Measurements from ENCODE around the gene MEX3D.
"Not testable (repeated sequence)": the region's sequence is repeated elsewhere in the genome, so short reads cannot be mapped to it uniquely, and the experiment has no call there.

MEX3D gene

GRCh38 chr19:1570836-1571235 is 2.7 kb upstream of the MEX3D start:
- no peak for DNase-seq

- no peak for DNase-seq
These were observed 1.9 kb upstream of the MEX3D start for GRCh38 chr19:1569997-1570396.

GRCh38 chr19:1567848-1568227 is 287 bp downstream of the MEX3D start:
- DNase-seq: no peak

GRCh38 chr19:1567116-1567847 is 843 bp downstream of the MEX3D start:
- DNase-seq: no peak

- DNase-seq: no peak
These were observed 1.6 kb downstream of the MEX3D start for GRCh38 chr19:1566392-1567115.

- no peak for DNase-seq
These were observed 4.9 kb downstream of the MEX3D start for GRCh38 chr19:1563251-1563650.

- no peak for DNase-seq
These were observed 6.8 kb downstream of the MEX3D start for GRCh38 chr19:1561236-1561842.

- no peak for DNase-seq
These were observed 7.7 kb downstream of the MEX3D start for GRCh38 chr19:1560286-1560882.

GRCh38 chr19:1558552-1558951 is 9.6 kb downstream of the MEX3D start:
- DNase-seq: no peak

GRCh38 chr19:1556390-1557070 is 11.6 kb downstream of the MEX3D start:
- DNase-seq: no peak

GRCh38 chr19:1555487-1556389 is 12.4 kb downstream of the MEX3D start:
- DNase-seq: no peak

- DNase-seq: no peak
These were observed 13.2 kb downstream of the MEX3D start for GRCh38 chr19:1554968-1555367.

GRCh38 chr19:1553415-1553814 is 14.7 kb downstream of the MEX3D start:
- DNase-seq: no peak

- DNase-seq: no peak
These were observed 16.8 kb downstream of the MEX3D start for GRCh38 chr19:1551068-1552040.

- no peak for DNase-seq
These were observed 18.7 kb downstream of the MEX3D start for GRCh38 chr19:1549332-1549945.

- DNase-seq: no peak
These were observed 27.7 kb downstream of the MEX3D start for GRCh38 chr19:1540365-1540925.

- DNase-seq: not testable (repeated sequence)
These were observed 28.4 kb downstream of the MEX3D start for GRCh38 chr19:1539749-1540148.

GRCh38 chr19:1538978-1539377 is 29.1 kb downstream of the MEX3D start:
- no peak for DNase-seq

- not testable (repeated sequence) for DNase-seq
These were observed 32.4 kb downstream of the MEX3D start for GRCh38 chr19:1535699-1536098.

GRCh38 chr19:1534972-1535371 is 33.2 kb downstream of the MEX3D start:
- no peak for DNase-seq
